HepG2 (cell line): ENCODE results near the gene ATP5MK. TPM values are rescaled to one million over a fixed set of nuclear protein-coding genes. Genes with fewer than 3 reads are reported as not detected.
A peak's percentile ranks its signal among the peaks of the same experiment; 100 is the strongest.

Source experiments
- CREB3 ChIP-seq: sonication (generic); formaldehyde crosslinking; IDR thresholded peaks from 2 replicates; pipeline ENCODE4 v1.5.0; 2020; ENCODE audit warnings: missing genetic modification reagents
- DPF2 ChIP-seq: sonication (generic); formaldehyde crosslinking; IDR thresholded peaks from 2 replicates; pipeline ENCODE4 v1.4.0; 2020; ENCODE audit warnings: mild to moderate bottlenecking, low read depth, missing genetic modification reagents, borderline replicate concordance
- FOXP1 ChIP-seq, 2 experiments: fragments of 450-650 bp in 1 of 2; IDR thresholded peaks; 2 replicates each; pipeline ENCODE4 v1.6.1; 2017 to 2018; ENCODE audit warnings: antibody characterized with exemption in 1 of 2
- GABPB1 ChIP-seq: IDR thresholded peaks from 2 replicates; pipeline ENCODE4 v1.6.1; 2016; ENCODE audit warnings: mild to moderate bottlenecking, missing genetic modification reagents, moderate library complexity, missing compliant biosample characterization
- JDP2 ChIP-seq: sonication (generic); formaldehyde crosslinking; IDR thresholded peaks from 2 replicates; pipeline ENCODE4 v1.8.1; 2022; ENCODE audit warnings: missing genetic modification reagents, borderline replicate concordance
- KDM6A ChIP-seq: IDR thresholded peaks from 2 replicates; pipeline ENCODE4 v1.6.1; 2016; ENCODE audit warnings: low read depth
- PATZ1 ChIP-seq: sonication (generic); formaldehyde crosslinking; IDR thresholded peaks from 2 replicates; pipeline ENCODE4 v1.4.0; 2020; ENCODE audit warnings: missing genetic modification reagents
- PREB ChIP-seq: sonication (generic); formaldehyde crosslinking; IDR thresholded peaks from 2 replicates; pipeline ENCODE4 v1.4.0; 2020; ENCODE audit warnings: missing genetic modification reagents
- SMAD1 ChIP-seq: sonication (generic); formaldehyde crosslinking; IDR thresholded peaks from 2 replicates; pipeline ENCODE4 v1.4.0; 2020; ENCODE audit warnings: missing genetic modification reagents, low read depth, mild to moderate bottlenecking, borderline replicate concordance
- SP2 ChIP-seq: sonication (generic); formaldehyde crosslinking; IDR thresholded peaks from 2 replicates; pipeline ENCODE4 v1.5.1; 2020; ENCODE audit warnings: mild to moderate bottlenecking, missing genetic modification reagents
- SP4 ChIP-seq: sonication (generic); formaldehyde crosslinking; IDR thresholded peaks from 2 replicates; pipeline ENCODE4 v1.8.1; 2023; ENCODE audit warnings: mild to moderate bottlenecking, missing genetic modification reagents
- SSRP1 ChIP-seq: IDR thresholded peaks from 2 replicates; pipeline ENCODE4 v1.6.1; 2016; ENCODE audit warnings: control low read depth
- TCF12 ChIP-seq, 2 experiments: fragments of 450-650 bp in 1 of 2; sonication (generic) in 1 of 2; formaldehyde crosslinking in 1 of 2; IDR thresholded peaks; 2 replicates each; pipeline versions ENCODE4 v1.6.1 to v1.8.0; 2017 to 2022; ENCODE audit warnings: antibody characterized with exemption in 1 of 2, mild to moderate bottlenecking in 1 of 2, missing genetic modification reagents in 1 of 2, moderate library complexity in 1 of 2
- TERF1 ChIP-seq: sonication (generic); formaldehyde crosslinking; IDR thresholded peaks from 2 replicates; pipeline ENCODE4 v1.8.0; 2022; ENCODE audit warnings: mild to moderate bottlenecking, missing genetic modification reagents, moderate library complexity
- THYN1 ChIP-seq: sonication (generic); formaldehyde crosslinking; IDR thresholded peaks from 2 replicates; pipeline ENCODE4 v1.8.1; 2023; ENCODE audit warnings: low read depth, mild to moderate bottlenecking, moderate library complexity, missing genetic modification reagents, borderline replicate concordance
- TRIM22 ChIP-seq: fragments of 450-650 bp; IDR thresholded peaks from 2 replicates; pipeline ENCODE4 v1.6.1; 2017
- ZC3H4 ChIP-seq: sonication (generic); formaldehyde crosslinking; IDR thresholded peaks from 2 replicates; pipeline ENCODE4 v1.4.0; 2020; ENCODE audit warnings: missing genetic modification reagents, borderline replicate concordance
- ZNF550 ChIP-seq: sonication (generic); formaldehyde crosslinking; IDR thresholded peaks from 2 replicates; pipeline ENCODE4 v1.4.0; 2020; ENCODE audit warnings: mild to moderate bottlenecking, missing genetic modification reagents, borderline replicate concordance
- ZNF605 ChIP-seq: sonication (generic); formaldehyde crosslinking; IDR thresholded peaks from 2 replicates; pipeline ENCODE4 v1.8.0; 2022; ENCODE audit warnings: mild to moderate bottlenecking, missing genetic modification reagents
- polyA plus RNA-seq, 8 experiments: library from polyadenylated mRNA; depleted of rRNA in 3 of 8; stranded (reverse) in 7 of 8; unstranded in 1 of 8; fragments of >200 nt; fragmentation: Illumina TruSeq in 4 of 8; extraction: Trizol in 4 of 8; gene quantifications; 2 replicates each; pipeline versions ENCODE4 v1.2.1 to v1.2.3, GENCODE V29; 2011 to 2016; ENCODE audit warnings: low read depth in 4 of 8, missing spikeins in 1 of 8, mixed read lengths in 1 of 8; ENCODE audit not compliant: insufficient read depth in 1 of 8
- total RNA-seq, 5 experiments: library from RNA; depleted of rRNA; stranded (reverse); fragments of >200 nt; fragmentation: Illumina TruSeq; extraction: Trizol; gene quantifications; 2 replicates each; pipeline ENCODE4 v1.2.3, GENCODE V29; 2016; ENCODE audit warnings: low read depth in 1 of 5
- TF ChIP-seq, protein P1 (sequence below): sonication (generic); formaldehyde crosslinking; IDR thresholded peaks from 2 replicates; pipeline ENCODE4 v1.9.0; 2022; ENCODE audit warnings: low read depth, missing genetic modification reagents

The ATP5MK gene
- total and polyA plus RNA-seq, 2 of the 13 experiments (the other 11 are each of a cell fraction or from before 2014, with no cell fraction given): 312 to 517 TPM

GRCh38 chr10:103350517-103351260, 45.6 kb downstream of the ATP5MK start, which contains the start of gene PCGF6 (continued):
- TF ChIP-seq PATZ1 (CRISPR knock-in tag) (no peak), KDM6A (CRISPR knock-in tag) (no peak), GABPB1 (CRISPR knock-in tag) (peak; percentile 82), SMAD1 (no peak), ZNF550 (CRISPR knock-in tag) (no peak), DPF2 (CRISPR knock-in tag) (no peak), TCF12 (IDR thresholded peaks at IDR 0.05) (no peak), TCF12 (CRISPR knock-in tag; IDR thresholded peaks at IDR 0.05) (peak; percentile 85), ZNF605 (CRISPR knock-in tag) (peak; percentile 88), SP4 (peak; percentile 40; the same call in 1 of the 2 replicates), ZC3H4 (CRISPR knock-in tag) (no peak), JDP2 (no peak), SSRP1 (no peak), CREB3 (CRISPR knock-in tag) (no peak), PREB (CRISPR knock-in tag) (no peak), TRIM22 (no peak), FOXP1 (IDR thresholded peaks at IDR 0.05) (no peak), FOXP1 (CRISPR knock-in tag; IDR thresholded peaks at IDR 0.05) (no peak), TERF1 (CRISPR knock-in tag) (no peak), THYN1 (CRISPR knock-in tag) (no peak), SP2 (CRISPR knock-in tag) (no peak)
- TF ChIP-seq, protein P1, sequence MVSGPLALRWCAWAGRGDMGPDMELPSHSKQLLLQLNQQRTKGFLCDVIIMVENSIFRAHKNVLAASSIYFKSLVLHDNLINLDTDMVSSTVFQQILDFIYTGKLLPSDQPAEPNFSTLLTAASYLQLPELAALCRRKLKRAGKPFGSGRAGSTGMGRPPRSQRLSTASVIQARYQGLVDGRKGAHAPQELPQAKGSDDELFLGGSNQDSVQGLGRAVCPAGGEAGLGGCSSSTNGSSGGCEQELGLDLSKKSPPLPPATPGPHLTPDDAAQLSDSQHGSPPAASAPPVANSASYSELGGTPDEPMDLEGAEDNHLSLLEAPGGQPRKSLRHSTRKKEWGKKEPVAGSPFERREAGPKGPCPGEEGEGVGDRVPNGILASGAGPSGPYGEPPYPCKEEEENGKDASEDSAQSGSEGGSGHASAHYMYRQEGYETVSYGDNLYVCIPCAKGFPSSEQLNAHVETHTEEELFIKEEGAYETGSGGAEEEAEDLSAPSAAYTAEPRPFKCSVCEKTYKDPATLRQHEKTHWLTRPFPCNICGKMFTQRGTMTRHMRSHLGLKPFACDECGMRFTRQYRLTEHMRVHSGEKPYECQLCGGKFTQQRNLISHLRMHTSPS: no peak
